ENCODE measurements around the gene PARP8. TPM values are rescaled to one million over a fixed set of nuclear protein-coding genes. Genes with fewer than 3 reads are reported as not detected.

Gene PARP8
- total RNA-seq, 2 experiments from 2014 or later = 181 to 200 TPM

DNA sequence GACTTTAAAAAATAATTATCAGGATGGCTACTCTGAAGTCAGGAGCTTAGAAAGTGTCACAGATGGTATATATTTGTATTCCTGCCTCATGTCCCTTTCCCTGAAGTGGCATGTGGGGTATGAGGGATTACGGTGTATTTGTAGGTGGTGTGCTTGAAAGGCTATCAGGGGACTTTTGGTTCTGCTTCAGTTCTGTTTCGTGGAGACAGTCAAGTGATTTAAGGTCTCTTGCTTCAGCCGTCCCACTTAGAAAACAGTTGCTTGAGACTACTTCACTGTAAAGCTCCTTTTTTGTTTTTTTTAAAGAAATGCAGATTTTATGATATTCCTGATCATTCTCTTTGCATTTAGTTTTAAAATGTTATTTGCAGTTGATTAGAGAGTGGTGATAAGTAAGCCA, 18.3 kb downstream of the PARP8 start:
- no peaks in the 10 kb centered on the region for H3K27me3 ChIP-seq (ENCODE audit: control insufficient read depth in 1 of 2, insufficient read depth in 2 of 2, low read length in 2 of 2)
- intact Hi-C loops (cut with DNase I, micrococcal nuclease) = no loop called here
- peaks cover 21% of the 10 kb centered on the region for H3K36me3 ChIP-seq (ENCODE audit: insufficient read depth, low read length)
- no peaks in the 10 kb centered on the region for H3K9me3 Mint-ChIP-seq
- peaks cover 31% of the 10 kb centered on the region for H3K36me3 Mint-ChIP-seq (ENCODE audit: low read depth)
- TF ChIP-seq, protein P1, sequence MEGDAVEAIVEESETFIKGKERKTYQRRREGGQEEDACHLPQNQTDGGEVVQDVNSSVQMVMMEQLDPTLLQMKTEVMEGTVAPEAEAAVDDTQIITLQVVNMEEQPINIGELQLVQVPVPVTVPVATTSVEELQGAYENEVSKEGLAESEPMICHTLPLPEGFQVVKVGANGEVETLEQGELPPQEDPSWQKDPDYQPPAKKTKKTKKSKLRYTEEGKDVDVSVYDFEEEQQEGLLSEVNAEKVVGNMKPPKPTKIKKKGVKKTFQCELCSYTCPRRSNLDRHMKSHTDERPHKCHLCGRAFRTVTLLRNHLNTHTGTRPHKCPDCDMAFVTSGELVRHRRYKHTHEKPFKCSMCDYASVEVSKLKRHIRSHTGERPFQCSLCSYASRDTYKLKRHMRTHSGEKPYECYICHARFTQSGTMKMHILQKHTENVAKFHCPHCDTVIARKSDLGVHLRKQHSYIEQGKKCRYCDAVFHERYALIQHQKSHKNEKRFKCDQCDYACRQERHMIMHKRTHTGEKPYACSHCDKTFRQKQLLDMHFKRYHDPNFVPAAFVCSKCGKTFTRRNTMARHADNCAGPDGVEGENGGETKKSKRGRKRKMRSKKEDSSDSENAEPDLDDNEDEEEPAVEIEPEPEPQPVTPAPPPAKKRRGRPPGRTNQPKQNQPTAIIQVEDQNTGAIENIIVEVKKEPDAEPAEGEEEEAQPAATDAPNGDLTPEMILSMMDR (IDR thresholded peaks at IDR 0.05) = no peak
- peaks cover 0 to 7% of the 10 kb centered on the region in 2 experiments for H3K9me3 ChIP-seq (ENCODE audit: control insufficient read depth in 1 of 2, insufficient read depth in 1 of 2, low read length in 2 of 2)
- H3K4me1 ChIP-seq (ENCODE audit: insufficient read depth, low read length) = peaks cover 27% of the 10 kb centered on the region
- H3K4me3 ChIP-seq (ENCODE audit: low read length) = no peak overlapping the region
- peaks cover 52% of the 10 kb centered on the region for H3K4me1 Mint-ChIP-seq (ENCODE audit: low read depth)
- H3K4me3 Mint-ChIP-seq = no peak overlapping the region
- DNase-seq (no peak), ATAC-seq (ENCODE audit: poor library complexity) (no peak)
- no peak overlapping the region for H3K27ac ChIP-seq (ENCODE audit: low read depth in 1 of 2, low read length in 2 of 2)
- H3K27me3 Mint-ChIP-seq = no peaks in the 10 kb centered on the region
- ChIA-PET POLR2A (interaction anchor here (0.9 kb wide), 1 partner anchor 17 kb away, joined by 4 read pairs; no protein-coding TSS in a partner anchor), CTCF (interaction anchor here (1.1 kb wide), 1 partner anchor 23 kb away, joined by 3 read pairs; no protein-coding TSS in a partner anchor)
- H3K27ac Mint-ChIP-seq = no peak overlapping the region

DNA sequence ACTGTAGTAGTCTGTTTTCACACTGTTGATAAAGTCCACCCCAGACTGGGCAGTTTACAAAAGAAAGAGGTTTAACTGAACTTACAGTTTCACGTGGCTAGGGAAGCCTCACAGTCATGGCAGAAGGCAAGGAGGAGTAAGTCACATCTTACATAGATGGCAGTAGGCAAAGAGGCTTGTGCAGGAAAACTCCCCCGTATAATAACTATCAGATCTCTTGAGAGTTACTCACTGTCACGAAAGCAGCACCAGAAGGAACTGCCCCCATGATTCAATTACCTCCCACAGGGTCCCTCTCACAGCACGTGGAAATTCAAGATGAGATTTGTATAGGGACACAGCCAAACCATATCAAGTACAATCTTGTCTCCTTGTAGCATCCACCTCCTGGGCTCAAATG, 21.1 kb downstream of the PARP8 start:
- no peak overlapping the region for H3K27ac ChIP-seq (ENCODE audit: low read depth in 1 of 2, low read length in 2 of 2)
- ATAC-seq (ENCODE audit: poor library complexity) = no peak
- Mint-ChIP-seq H3K27me3 (no peaks in the 10 kb centered on the region), H3K4me1 (ENCODE audit: low read depth) (peaks cover 26% of the 10 kb centered on the region), H3K4me3 (no peak overlapping the region), H3K9me3 (no peaks in the 10 kb centered on the region), H3K27ac (peak overlapping the region; percentile 66), H3K36me3 (ENCODE audit: low read depth) (peaks cover 8% of the 10 kb centered on the region)
- intact Hi-C loops (cut with DNase I, micrococcal nuclease) = no loop called here
- DNase-seq = no peak
- H3K36me3 ChIP-seq (ENCODE audit: insufficient read depth, low read length) = peaks cover 30% of the 10 kb centered on the region
- no peaks in the 10 kb centered on the region for H3K27me3 ChIP-seq (ENCODE audit: control insufficient read depth in 1 of 2, insufficient read depth in 2 of 2, low read length in 2 of 2)
- TF ChIP-seq, protein P1 (IDR thresholded peaks at IDR 0.05) = no peak
- H3K4me3 ChIP-seq (ENCODE audit: low read length) = no peak overlapping the region
- ChIA-PET POLR2A (interaction anchor here (1.8 kb wide), 1 partner anchor 20 kb away, joined by 6 read pairs; the partner anchor contains the start of gene PARP8), CTCF (no interaction called here)
- peaks cover 0 to 7% of the 10 kb centered on the region in 2 experiments for H3K9me3 ChIP-seq (ENCODE audit: control insufficient read depth in 1 of 2, insufficient read depth in 1 of 2, low read length in 2 of 2)
- H3K4me1 ChIP-seq (ENCODE audit: insufficient read depth, low read length) = peaks cover 38% of the 10 kb centered on the region

DNA sequence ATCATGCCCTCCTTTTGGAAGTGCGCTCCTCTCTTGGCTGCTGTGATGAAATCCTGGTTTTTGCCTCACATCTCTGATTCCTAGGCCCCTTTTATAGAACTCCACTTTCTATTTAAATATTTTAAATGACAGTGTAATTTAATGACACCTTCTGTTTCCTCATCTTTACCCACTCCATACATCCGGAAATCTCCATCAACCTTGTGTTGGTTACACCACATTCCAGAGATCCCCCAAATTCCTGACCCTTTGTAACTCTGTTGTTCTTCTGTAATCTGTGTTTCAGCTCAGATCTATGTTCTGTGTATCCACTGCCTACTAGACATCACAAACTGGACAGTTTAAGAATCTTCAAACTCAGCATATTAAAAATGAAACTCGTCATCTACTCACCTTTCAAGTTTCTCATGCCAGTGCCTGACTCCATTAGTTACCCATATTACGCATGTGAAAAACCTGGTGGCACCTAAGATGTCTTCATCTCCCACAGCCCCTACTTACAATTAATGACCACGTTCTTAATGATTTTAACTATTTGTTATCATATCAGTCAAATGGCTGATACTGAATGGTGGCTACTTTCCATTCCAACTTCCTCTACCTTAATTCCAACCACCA, 25.1 kb downstream of the PARP8 start:
- peaks cover 25% of the 10 kb centered on the region for H3K4me1 Mint-ChIP-seq (ENCODE audit: low read depth)
- POLR2A ChIA-PET = no interaction called here

More for the DNA sequence above, 25.1 kb downstream of the PARP8 start:
- intact Hi-C loops (cut with DNase I, micrococcal nuclease) = no loop called here
- ATAC-seq (ENCODE audit: poor library complexity) (no peak), DNase-seq (no peak)
- H3K4me1 ChIP-seq (ENCODE audit: insufficient read depth, low read length) = peaks cover 33% of the 10 kb centered on the region
- H3K36me3 ChIP-seq (ENCODE audit: insufficient read depth, low read length) = peaks cover 27% of the 10 kb centered on the region
- no peaks in the 10 kb centered on the region for H3K27me3 ChIP-seq (ENCODE audit: control insufficient read depth in 1 of 2, insufficient read depth in 2 of 2, low read length in 2 of 2)
- CTCF ChIA-PET = no interaction called here
- H3K27ac ChIP-seq (ENCODE audit: low read depth in 1 of 2, low read length in 2 of 2) = no peak overlapping the region
- Mint-ChIP-seq H3K27me3 (no peaks in the 10 kb centered on the region), H3K27ac (no peak overlapping the region), H3K36me3 (ENCODE audit: low read depth) (no peaks in the 10 kb centered on the region), H3K9me3 (no peaks in the 10 kb centered on the region), H3K4me3 (no peak overlapping the region)
- H3K9me3 ChIP-seq (ENCODE audit: control insufficient read depth in 1 of 2, insufficient read depth in 1 of 2, low read length in 2 of 2) = peaks cover 0 to 3% of the 10 kb centered on the region in 2 experiments
- TF ChIP-seq, protein P1 (IDR thresholded peaks at IDR 0.05) = no peak
- H3K4me3 ChIP-seq (ENCODE audit: low read length) = no peak overlapping the region

Data from CD4-positive, alpha-beta T cell (primary cell).